Stromal cell of bone marrow (primary cell): ENCODE results near the gene MXI1.
A peak's percentile ranks its signal among the peaks of the same experiment; 100 is the strongest.
"Not testable (repeated sequence)": the region's sequence is repeated elsewhere in the genome, so short reads cannot be mapped to it uniquely, and the experiment has no call there.

Experiments
- DNase-seq: peaks from one replicate; pipeline ENCODE4 v3.0.0-alpha.2; 2012; ENCODE audit warnings: low read depth

The MXI1 gene

DNA sequence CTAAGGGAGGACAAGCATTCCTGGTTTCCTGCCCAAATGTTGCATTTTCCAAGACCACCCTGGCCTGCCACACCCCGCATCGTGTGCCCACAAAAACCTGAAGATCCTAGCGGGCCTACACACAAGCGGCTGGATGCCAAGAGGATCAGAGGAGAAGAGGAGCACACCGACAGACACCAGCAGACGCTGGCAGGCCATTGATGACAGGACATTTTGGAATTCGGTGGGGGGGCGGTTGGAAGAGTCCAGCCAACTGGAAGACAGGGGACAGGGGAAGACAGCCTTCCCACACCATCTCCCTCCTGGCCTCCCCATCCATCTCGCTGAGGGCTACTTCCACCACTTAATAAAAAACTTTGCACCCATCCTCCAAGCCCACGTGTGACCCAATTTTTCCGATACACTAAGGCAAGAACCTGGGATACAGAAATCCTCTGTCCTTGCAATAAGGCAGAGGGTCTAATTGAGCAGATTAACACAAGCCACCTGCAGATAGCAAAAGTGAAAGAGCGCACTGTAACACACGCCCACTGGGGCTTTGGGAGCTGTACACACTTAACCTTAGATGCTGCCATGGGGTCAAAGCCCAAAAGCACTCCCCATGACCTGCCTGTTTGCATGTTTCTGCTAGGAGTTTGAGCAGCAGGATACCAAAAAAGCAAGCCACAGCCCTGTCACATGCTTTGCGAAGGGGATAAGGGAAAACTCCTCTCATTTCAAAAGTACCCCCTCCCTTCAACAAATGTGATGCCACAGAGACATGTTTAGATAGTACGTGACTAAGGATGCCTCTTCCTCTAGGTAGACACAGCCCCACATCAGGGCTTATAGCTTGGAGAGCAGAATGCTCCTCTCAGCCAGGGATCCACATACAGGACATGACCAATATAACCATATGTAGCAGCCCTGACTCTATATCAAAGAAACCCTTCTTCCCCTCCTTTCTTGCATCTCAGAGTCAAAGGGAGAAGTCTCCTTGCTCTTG, 110.8 kb downstream of the MXI1 start:
- DNase-seq, result no peak

DNA sequence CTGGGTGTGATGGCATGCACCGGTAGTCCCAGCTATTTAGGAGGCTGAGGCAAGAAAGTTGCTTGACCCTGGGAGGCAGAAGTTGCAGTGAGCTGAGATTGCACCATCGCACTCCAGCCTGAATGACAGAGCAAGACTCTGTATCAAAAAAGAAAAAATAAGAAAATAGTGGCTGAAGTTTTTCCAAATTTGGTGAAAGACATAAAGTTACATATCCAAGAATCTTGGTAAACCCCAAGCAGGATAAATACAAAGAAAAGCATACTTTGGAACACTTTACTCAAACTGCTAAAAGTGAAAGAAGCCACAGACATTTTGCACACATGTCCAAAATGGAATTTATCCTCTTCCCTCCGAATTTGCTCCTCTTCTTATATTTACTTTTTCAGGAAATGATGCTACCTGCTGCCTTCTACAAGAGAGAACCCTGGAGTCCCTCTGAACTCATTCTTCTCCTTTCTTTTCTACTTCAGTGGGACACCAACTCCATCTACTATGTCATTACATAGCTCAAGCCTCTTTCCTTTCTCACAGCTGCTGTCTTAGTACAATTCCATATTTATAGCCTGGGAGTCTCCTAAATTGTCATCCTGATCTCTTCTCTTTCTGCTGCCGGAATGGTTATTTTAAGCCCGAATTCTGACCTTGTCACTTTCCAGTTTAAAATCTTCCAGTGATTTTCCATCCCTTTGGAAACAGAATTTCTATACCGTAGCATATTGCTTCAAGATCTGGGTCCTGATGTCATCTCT, 114.6 kb downstream of the MXI1 start:
- DNase-seq, result no peak

DNA sequence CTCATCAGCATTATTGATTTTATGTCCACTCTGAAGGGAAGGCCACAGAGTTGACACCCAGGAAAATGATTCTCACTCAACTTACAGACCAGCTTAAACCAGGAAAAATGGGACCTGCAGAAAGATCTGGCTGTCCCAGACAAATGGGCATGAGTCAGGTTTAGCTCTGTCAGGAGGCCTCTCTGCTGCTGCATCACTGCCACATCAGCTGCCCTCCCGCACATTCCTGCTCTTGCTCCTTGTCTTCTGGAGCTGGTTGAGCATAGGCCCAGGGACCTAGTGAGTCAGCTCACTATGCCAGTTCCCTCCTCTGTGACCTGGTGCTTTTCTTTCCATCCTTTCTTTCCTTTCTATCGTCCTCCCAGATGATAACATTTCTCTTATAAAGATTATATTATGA, 116.1 kb downstream of the MXI1 start:
- DNase-seq, result peak; percentile 81

DNA sequence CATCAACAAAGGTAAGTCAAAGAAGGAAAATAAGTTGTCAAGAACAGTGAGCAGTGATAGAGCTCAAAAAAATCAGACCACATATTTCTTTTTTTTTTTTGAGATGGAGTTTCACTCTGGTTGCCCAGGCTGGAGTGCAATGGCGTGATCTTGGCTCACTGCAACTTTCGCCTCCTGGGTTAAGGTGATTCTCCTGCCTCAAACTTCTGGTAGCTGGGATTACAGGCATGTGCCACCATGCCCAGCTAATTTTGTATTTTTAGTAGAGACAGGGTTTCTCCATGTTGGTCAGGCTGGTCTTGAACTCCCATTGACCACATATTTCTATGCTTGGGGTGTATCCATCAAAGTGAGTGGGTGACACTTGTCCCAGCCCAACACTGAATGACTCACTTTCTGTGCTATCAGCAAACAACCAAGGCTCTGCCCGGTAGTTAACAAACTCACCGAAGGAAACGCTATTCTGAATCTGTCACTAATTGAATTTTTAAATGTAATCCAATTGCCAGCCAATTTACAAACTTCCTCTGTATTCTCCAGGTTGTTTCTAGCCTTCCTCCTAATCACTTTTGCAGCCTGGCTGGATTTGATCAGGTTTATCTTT, 116.9 kb downstream of the MXI1 start:
- no peak for DNase-seq

DNA sequence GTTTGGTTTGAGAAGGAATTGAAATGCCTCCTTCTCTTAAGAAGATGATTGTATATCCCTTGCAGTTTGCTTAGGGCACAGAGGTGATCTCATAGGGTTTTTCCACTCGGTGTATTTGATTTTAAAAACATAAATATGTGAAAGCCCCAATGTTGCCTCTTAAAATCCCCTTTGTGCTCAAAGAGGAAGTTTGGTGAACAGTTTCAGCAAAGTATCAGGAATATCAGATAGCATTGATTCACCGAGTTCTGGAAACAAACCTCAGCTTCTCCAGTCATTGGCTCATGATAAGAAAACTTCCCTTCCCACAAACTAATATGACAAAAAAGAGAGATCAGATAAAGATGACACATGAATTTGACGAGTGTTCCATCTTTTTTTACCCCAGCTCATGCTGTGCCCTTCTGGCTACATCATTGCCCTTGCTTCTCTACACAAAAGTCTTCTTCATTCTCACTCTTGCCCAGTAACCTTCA, 117.4 kb downstream of the MXI1 start:
- DNase-seq, result no peak

DNA sequence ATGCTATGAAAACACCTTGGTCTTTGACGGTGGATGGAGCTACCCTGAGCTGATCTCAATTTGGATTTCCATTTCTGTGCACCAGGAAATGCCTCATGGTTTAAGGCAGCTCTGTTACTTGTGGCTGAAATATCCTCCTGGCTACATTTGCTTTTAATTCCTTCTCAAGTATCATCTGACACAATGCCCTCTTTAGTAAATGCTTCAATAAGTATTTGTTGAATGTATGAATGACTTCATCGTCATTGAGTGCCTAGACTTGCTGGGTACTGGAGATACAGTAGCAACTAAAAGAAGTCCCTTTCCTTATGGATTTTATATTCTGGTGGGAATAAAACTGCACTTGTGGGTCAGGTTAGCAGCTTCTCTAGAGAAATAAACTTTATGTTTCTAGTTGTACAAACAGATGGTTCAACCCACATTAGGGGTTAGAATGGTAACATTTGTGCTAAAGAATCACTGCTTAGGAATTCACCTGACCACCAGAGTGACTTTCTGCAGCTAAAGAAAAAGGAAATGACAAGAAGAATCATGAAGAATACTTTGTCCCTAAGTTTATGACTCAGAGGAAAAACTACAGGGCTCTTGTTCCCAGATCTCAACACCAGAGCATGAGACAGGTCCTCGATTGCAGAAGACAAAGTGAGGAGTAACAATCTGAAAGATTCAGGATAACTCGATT, 119.1 kb downstream of the MXI1 start:
- no peak for DNase-seq

DNA sequence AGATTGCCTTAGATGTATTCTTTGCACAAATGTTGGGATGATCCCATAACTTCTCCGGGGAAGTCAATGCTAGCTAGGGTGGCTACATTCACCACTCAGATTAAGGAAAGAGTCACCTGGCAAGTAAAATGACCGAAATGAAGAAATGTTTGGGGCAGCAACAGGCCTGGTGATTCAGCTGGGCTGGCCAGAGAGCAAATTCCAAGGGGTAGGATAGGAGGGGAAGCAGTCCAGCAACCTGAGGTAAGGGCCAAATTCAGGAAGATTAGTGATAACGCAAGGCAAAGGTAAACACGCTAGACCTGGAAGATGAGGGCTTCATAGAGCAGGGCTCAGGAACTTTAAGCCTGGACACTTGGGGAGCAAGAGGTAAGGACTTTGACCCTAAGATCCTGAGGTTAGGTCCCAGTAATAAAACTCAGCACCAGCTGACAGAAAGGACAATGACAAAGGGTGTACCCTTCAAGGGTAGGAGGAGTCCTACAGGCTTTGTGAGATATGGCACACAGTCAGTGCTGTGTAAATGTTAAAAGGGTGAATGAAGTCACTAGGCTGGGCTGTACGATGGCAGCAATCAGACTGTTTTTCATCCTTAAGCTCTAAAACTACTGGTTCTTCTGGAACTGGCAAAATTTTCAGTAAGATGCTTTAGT, 120.0 kb downstream of the MXI1 start:
- no peak for DNase-seq

DNA sequence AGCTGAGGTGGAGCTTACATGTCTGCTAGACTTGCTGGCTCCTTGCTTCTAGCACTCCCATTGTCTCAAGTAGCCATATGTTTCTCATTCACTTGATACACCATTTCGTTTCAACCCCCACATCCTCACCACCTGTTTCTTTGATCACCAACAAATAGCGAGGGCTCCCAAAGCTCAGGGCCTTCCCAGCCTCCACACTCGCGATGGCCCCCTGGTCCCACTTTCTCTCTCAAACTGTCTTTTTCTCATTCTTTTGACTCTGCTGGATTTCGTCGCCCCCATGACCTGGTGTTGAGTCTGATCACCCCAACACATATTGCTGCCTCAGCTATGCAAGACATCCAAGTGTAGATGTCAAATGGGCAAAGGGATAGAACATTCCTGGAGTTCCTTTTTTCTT, 123.3 kb downstream of the MXI1 start:
- DNase-seq, result no peak

DNA sequence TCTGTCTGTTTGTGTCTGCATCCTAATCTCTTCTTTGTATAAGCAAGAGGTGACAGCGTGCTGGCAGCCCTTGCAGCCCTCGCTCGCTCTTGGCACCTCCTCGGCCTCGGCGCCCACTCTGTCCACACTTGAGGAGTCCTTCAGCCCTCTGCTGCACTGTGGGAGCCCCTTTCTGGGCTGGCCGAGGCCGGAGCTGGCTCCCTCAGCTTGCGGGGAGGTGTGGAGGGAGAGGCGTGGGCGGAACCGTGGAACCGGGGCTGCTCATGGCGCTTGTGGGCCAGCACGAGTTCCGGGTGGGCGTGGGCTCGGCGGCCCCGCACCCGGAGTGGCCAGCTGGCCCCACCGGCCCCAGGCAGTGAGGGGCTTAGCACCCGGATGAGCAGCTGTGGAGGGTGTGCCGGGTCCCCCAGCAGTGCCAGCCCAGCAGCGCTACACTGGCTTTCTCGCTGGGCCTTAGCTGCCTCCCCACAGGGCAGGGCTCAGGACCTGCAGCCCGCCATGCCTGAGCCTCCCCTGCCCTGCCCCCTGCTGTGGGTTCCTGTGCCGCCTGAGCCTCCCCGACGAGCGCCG, 123.9 kb downstream of the MXI1 start:
- DNase-seq, result not testable (repeated sequence)

DNA sequence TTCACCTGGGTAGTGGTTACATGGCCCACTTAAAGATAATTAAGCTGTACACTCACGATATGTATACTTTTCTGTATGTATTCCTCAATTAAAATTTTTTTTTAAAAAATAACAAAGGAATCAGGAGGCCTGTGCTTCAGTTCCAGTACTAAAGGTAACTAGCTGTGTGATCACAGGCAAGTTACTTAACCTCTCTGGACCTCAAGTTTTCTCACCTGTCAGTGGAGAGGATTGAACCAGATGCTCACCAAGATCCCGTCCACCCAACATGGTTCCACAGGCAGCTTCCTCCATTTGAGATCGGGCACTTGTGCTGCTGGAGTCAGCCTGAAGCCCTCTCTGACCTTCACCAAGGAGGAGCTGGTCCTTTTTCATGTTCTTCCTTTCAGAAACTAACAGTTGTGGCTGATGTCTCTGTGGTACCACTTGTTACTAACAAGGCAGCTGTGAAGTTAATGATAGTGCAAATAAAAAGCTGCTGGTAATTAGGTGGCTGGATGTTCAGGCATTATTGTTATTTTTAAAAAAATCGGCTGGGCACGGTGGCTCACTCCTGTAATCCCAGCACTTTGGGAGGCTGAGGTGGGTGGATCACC, 126.8 kb downstream of the MXI1 start:
- no peak for DNase-seq

DNA sequence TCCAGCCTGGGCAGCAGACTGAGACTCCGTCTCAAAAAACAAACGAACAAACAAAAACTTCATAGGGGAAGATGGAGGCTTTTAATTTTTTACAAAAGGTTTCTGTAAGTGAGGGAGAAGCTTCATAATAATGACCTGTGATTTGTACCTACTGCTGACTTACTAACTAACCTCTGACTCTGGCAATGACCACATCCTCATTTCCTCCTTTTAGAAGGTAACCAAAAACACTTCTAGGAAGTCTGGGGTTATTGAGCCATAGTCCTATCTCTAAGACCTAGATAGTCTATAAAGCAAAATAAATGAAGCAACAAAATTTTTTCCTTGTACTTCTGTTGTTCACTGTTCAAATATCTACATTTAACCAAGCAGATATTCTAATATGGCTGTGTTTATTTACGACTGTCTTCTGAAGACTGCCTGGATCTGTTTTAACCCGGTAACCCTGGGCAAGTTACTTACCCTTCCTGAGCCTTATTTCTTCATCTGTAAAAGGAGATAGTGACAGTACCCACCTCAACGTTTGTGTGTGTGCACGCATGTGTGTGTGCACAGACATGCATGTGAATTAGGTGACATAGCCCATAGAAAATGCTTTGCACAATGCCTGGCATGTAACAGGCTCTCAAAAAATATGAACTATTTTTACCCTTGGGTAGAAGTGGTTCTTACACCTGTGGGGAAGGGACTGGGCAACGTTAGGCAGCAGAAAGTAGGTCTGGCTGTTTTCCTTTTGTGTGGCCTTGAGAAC, 128.1 kb downstream of the MXI1 start:
- no peak for DNase-seq

DNA sequence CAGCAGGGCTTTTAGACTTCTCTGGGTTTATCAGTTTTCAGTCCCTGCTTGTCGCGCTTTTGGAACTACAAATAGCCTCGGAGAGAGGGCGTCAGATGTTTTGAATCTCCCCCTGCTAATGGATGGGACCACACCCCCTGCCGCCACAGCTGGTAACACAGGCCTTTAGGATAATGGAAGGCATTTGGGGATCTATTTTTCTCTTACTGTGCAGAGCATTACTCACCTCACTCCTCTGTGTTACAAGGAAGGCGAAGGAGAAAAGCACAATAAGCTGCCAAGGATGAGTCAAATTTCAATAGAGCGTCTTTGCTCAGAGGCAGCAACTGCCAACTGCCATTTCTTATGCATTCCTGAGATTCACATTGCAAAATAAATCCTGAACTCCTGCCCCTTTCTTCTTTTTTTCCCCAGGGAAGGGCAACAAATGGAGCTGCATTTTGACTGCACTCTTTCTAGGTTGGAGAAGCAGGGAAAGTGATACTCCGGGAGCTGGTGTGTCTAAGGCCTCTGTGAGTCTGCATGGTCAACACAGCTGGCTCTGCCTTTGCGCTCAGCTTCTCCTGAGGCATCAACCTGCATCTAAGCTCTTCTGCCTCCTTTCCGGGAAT, 128.8 kb downstream of the MXI1 start:
- DNase-seq, result peak; percentile 95
